GM12878 (cell line): ENCODE measurements around the gene METTL13. TPM values are rescaled to one million over a fixed set of nuclear protein-coding genes. Genes with fewer than 3 reads are reported as not detected.

ENCODE experiments used
- BACH1 ChIP-seq: fragments of 450-650 bp; IDR thresholded peaks from 2 replicates; pipeline ENCODE4 v1.6.1; 2017; ENCODE audit warnings: mild to moderate bottlenecking, borderline replicate concordance
- BCLAF1 ChIP-seq: fragments of 450-650 bp; IDR thresholded peaks from 2 replicates; pipeline ENCODE4 v1.6.1; 2017; ENCODE audit warnings: antibody characterized with exemption, mild to moderate bottlenecking, moderate library complexity
- CBFB ChIP-seq: IDR thresholded peaks from 2 replicates; pipeline ENCODE4 v1.6.1; 2016; ENCODE audit warnings: antibody characterized with exemption, low read depth
- CHD4 ChIP-seq: fragments of 200-600 bp; sonication (generic); IDR thresholded peaks from 2 replicates; pipeline ENCODE4 v1.6.1; 2016; ENCODE audit warnings: mild to moderate bottlenecking
- NR2C1 ChIP-seq: fragments of 450-650 bp; IDR thresholded peaks from 2 replicates; pipeline ENCODE4 v1.6.1; 2017; ENCODE audit warnings: antibody characterized with exemption, mild to moderate bottlenecking, moderate library complexity
- POU2F2 ChIP-seq: IDR thresholded peaks from 3 replicates; pipeline ENCODE4 v1.6.1; 2011; ENCODE audit warnings: low read depth, mild to moderate bottlenecking, low read length, borderline replicate concordance
- RAD21 ChIP-seq: IDR thresholded peaks from 2 replicates; pipeline ENCODE4 v1.6.1; 2011; ENCODE audit warnings: mild to moderate bottlenecking, low read depth, low read length, moderate library complexity; ENCODE audit not compliant: insufficient read depth
- RAD51 ChIP-seq: fragments of 450-650 bp; IDR thresholded peaks from 2 replicates; pipeline ENCODE4 v1.6.1; 2016; ENCODE audit warnings: moderate library complexity, mild to moderate bottlenecking, inconsistent platforms
- RBBP5 ChIP-seq: fragments of 200-600 bp; sonication (generic); conservative IDR thresholded peaks from 2 replicates; pipeline ENCODE4 v1.6.1; 2016
- RUNX3 ChIP-seq: IDR thresholded peaks from 2 replicates; pipeline ENCODE4 v1.6.1; 2012; ENCODE audit warnings: low read length, inconsistent platforms
- SREBF2 ChIP-seq: IDR thresholded peaks from 2 replicates; pipeline ENCODE4 v1.6.1; 2012; ENCODE audit warnings: mild to moderate bottlenecking, low read length
- TCF3 ChIP-seq: IDR thresholded peaks from 2 replicates; pipeline ENCODE4 v1.6.1; 2012; ENCODE audit warnings: low read depth, mild to moderate bottlenecking, low read length, borderline replicate concordance; ENCODE audit not compliant: insufficient read depth
- USF2 ChIP-seq: IDR thresholded peaks from 2 replicates; pipeline ENCODE4 v1.6.1; 2011; ENCODE audit warnings: low read depth, low read length, improper control_type of control experiment, borderline replicate concordance
- WRNIP1 ChIP-seq: IDR thresholded peaks from 2 replicates; pipeline ENCODE4 v1.6.1; 2011; ENCODE audit warnings: low read depth, low read length, improper control_type of control experiment, borderline replicate concordance
- YBX1 ChIP-seq: fragments of 450-650 bp; IDR thresholded peaks from 2 replicates; pipeline ENCODE4 v1.6.1; 2016; ENCODE audit warnings: antibody characterized with exemption
- ZSCAN29 ChIP-seq: fragments of 450-650 bp; IDR thresholded peaks from 2 replicates; pipeline ENCODE4 v1.6.1; 2017; ENCODE audit warnings: mild to moderate bottlenecking, moderate library complexity
- polyA plus RNA-seq, 11 experiments: library from polyadenylated mRNA; depleted of rRNA in 4 of 11; unstranded in 6 of 11; stranded (reverse) in 5 of 11; fragments of >200 nt; fragmentation: Nextera tagmentation in 4 of 11; fragmentation: Illumina TruSeq in 1 of 11; extraction: Ambion mirVana in 4 of 11; extraction: Trizol in 1 of 11; gene quantifications; 1 replicate in 1 of 11; 2 replicates in 10 of 11; pipeline versions ENCODE4 v1.2.1 to v1.2.3, GENCODE V29; 2011 to 2016; ENCODE audit warnings: inconsistent platforms in 2 of 11, missing spikeins in 2 of 11, low read depth in 1 of 11
- total RNA-seq, 4 experiments: library from RNA; depleted of rRNA in 3 of 4; stranded (reverse); fragments of >200 nt in 3 of 4; fragmentation: Illumina TruSeq in 1 of 4; extraction: Trizol in 1 of 4; gene quantifications; 2 replicates each; pipeline versions ENCODE4 v1.2.1 to v1.2.3, GENCODE V29; 2013 to 2021
- TF ChIP-seq, protein P1 (sequence below): fragments of 450-650 bp; IDR thresholded peaks from 2 replicates; pipeline ENCODE4 v1.6.1; 2016; ENCODE audit warnings: mild to moderate bottlenecking
- TF ChIP-seq, protein P2 (sequence below): fragments of 450-650 bp; IDR thresholded peaks from 2 replicates; pipeline ENCODE4 v1.6.1; 2017; ENCODE audit warnings: mild to moderate bottlenecking, low read depth, inconsistent platforms; ENCODE audit not compliant: poor library complexity, severe bottlenecking
- TF ChIP-seq, protein P3 (sequence below), 3 experiments: IDR thresholded peaks in 2 of 3; conservative IDR thresholded peaks in 1 of 3; 2 replicates each; pipeline ENCODE4 v1.5.1; 2011; ENCODE audit warnings: low read depth in 3 of 3, low read length in 3 of 3, mild to moderate bottlenecking in 3 of 3, control low read depth in 2 of 3, moderate library complexity in 2 of 3, inconsistent platforms in 1 of 3, mixed read lengths in 1 of 3; ENCODE audit not compliant: control insufficient read depth in 2 of 3, insufficient read depth in 1 of 3; ENCODE audit errors: extremely low read depth in 1 of 3

METTL13 gene
- total and polyA plus RNA-seq, 10 of the 15 experiments (the other 5 are each of a cell fraction or from before 2014, with no cell fraction given) = 12.2 to 47.2 (median 35.0) TPM

GRCh38 chr1:171740987-171741871, 40.2 kb upstream of the METTL13 start (continued):
- TF ChIP-seq, protein P1, sequence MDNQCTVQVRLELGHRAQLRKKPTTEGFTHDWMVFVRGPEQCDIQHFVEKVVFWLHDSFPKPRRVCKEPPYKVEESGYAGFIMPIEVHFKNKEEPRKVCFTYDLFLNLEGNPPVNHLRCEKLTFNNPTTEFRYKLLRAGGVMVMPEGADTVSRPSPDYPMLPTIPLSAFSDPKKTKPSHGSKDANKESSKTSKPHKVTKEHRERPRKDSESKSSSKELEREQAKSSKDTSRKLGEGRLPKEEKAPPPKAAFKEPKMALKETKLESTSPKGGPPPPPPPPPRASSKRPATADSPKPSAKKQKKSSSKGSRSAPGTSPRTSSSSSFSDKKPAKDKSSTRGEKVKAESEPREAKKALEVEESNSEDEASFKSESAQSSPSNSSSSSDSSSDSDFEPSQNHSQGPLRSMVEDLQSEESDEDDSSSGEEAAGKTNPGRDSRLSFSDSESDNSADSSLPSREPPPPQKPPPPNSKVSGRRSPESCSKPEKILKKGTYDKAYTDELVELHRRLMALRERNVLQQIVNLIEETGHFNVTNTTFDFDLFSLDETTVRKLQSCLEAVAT = no peak
- TF ChIP-seq RUNX3 (0 out of 2 replicates have a peak, but pooled peaks have one; percentile 5), NR2C1 (no peak), WRNIP1 (no peak), YBX1 (no peak), POU2F2 (no peak), CBFB (no peak), RBBP5 (no peak), USF2 (no peak), BCLAF1 (no peak), ZSCAN29 (no peak), SREBF2 (no peak), RAD21 (0 out of 2 replicates have a peak, but pooled peaks have one; percentile 17), TCF3 (no peak), BACH1 (no peak), RAD51 (no peak), CHD4 (no peak)
- TF ChIP-seq, protein P2, sequence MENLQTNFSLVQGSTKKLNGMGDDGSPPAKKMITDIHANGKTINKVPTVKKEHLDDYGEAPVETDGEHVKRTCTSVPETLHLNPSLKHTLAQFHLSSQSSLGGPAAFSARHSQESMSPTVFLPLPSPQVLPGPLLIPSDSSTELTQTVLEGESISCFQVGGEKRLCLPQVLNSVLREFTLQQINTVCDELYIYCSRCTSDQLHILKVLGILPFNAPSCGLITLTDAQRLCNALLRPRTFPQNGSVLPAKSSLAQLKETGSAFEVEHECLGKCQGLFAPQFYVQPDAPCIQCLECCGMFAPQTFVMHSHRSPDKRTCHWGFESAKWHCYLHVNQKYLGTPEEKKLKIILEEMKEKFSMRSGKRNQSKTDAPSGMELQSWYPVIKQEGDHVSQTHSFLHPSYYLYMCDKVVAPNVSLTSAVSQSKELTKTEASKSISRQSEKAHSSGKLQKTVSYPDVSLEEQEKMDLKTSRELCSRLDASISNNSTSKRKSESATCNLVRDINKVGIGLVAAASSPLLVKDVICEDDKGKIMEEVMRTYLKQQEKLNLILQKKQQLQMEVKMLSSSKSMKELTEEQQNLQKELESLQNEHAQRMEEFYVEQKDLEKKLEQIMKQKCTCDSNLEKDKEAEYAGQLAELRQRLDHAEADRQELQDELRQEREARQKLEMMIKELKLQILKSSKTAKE = no peak
- TF ChIP-seq, protein P3, sequence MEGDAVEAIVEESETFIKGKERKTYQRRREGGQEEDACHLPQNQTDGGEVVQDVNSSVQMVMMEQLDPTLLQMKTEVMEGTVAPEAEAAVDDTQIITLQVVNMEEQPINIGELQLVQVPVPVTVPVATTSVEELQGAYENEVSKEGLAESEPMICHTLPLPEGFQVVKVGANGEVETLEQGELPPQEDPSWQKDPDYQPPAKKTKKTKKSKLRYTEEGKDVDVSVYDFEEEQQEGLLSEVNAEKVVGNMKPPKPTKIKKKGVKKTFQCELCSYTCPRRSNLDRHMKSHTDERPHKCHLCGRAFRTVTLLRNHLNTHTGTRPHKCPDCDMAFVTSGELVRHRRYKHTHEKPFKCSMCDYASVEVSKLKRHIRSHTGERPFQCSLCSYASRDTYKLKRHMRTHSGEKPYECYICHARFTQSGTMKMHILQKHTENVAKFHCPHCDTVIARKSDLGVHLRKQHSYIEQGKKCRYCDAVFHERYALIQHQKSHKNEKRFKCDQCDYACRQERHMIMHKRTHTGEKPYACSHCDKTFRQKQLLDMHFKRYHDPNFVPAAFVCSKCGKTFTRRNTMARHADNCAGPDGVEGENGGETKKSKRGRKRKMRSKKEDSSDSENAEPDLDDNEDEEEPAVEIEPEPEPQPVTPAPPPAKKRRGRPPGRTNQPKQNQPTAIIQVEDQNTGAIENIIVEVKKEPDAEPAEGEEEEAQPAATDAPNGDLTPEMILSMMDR (IDR thresholded peaks at IDR 0.05 in 2 of 3, conservative IDR thresholded peaks at IDR 0.05 in 1 of 3; ENCODE audit: control insufficient read depth in 2 of 3, extremely low read depth in 1 of 3, insufficient read depth in 1 of 3, low read depth in 3 of 3, low read length in 3 of 3) = peak in 1 of 3 experiments; percentile 47; a peak in 2 of 6 replicates
